H9 (cell line): ENCODE measurements around the gene MMP15. TPM values are rescaled to one million over a fixed set of nuclear protein-coding genes. Genes with fewer than 3 reads are reported as not detected.

Source experiments
- DNase-seq: peaks from one replicate; pipeline ENCODE4 v3.0.0-alpha.2; 2017
- H2AFZ ChIP-seq: one replicate; pipeline ENCODE4 v1.6.1; 2013; ENCODE audit warnings: mild to moderate bottlenecking, low read length, control low read depth, moderate library complexity
- H2AK5ac ChIP-seq: 2 replicates; pipeline ENCODE4 v1.6.1; 2013; ENCODE audit warnings: low read length, control low read depth, mixed read lengths; ENCODE audit not compliant: insufficient read length
- H2BK120ac ChIP-seq: one replicate; pipeline ENCODE4 v1.6.1; 2013; ENCODE audit warnings: low read depth, mild to moderate bottlenecking, low read length, control low read depth, inconsistent platforms; ENCODE audit not compliant: poor library complexity, severe bottlenecking
- H2BK12ac ChIP-seq: 2 replicates; pipeline ENCODE4 v1.6.1; 2013; ENCODE audit warnings: low read length, control low read depth, mixed read lengths, low read depth; ENCODE audit not compliant: insufficient read length
- H2BK15ac ChIP-seq: 2 replicates; pipeline ENCODE4 v1.6.1; 2013; ENCODE audit warnings: low read depth, low read length, control low read depth
- H2BK20ac ChIP-seq: one replicate; pipeline ENCODE4 v1.6.1; 2013; ENCODE audit warnings: low read depth, mild to moderate bottlenecking, low read length, control low read depth, inconsistent platforms; ENCODE audit not compliant: poor library complexity, severe bottlenecking
- H2BK5ac ChIP-seq: 2 replicates; pipeline ENCODE4 v1.6.1; 2013; ENCODE audit warnings: low read length, control low read depth, mixed read lengths; ENCODE audit not compliant: insufficient read length
- H3K14ac ChIP-seq: 2 replicates; pipeline ENCODE4 v1.6.1; 2013; ENCODE audit warnings: low read length, control low read depth; ENCODE audit not compliant: insufficient read depth
- H3K18ac ChIP-seq: 2 replicates; pipeline ENCODE4 v1.6.1; 2013; ENCODE audit warnings: low read depth, mild to moderate bottlenecking, mixed read lengths, low read length, control low read depth; ENCODE audit not compliant: insufficient read length
- H3K23ac ChIP-seq: 2 replicates; pipeline ENCODE4 v1.6.1; 2013; ENCODE audit warnings: low read length, control low read depth, mixed read lengths, low read depth; ENCODE audit not compliant: insufficient read length
- H3K23me2 ChIP-seq: 2 replicates; pipeline ENCODE4 v1.6.1; 2013; ENCODE audit warnings: low read depth, mild to moderate bottlenecking, mixed read lengths, low read length, control low read depth; ENCODE audit not compliant: insufficient read length, poor library complexity, severe bottlenecking
- H3K27ac ChIP-seq: 2 replicates; pipeline ENCODE4 v1.5.1; 2013; ENCODE audit warnings: low read length, control low read depth, mixed read lengths, low read depth; ENCODE audit not compliant: insufficient read length
- H3K27me3 ChIP-seq: 2 replicates; pipeline ENCODE4 v1.6.1; 2013; ENCODE audit warnings: low read length, control low read depth, inconsistent platforms; ENCODE audit not compliant: insufficient read depth
- H3K4ac ChIP-seq: 2 replicates; pipeline ENCODE4 v1.6.1; 2013; ENCODE audit warnings: low read depth, mild to moderate bottlenecking, control low read depth, inconsistent platforms, low read length, moderate library complexity
- H3K4me1 ChIP-seq: 2 replicates; pipeline ENCODE4 v1.6.1; 2013; ENCODE audit warnings: low read length, control low read depth, inconsistent platforms; ENCODE audit not compliant: insufficient read depth
- H3K4me2 ChIP-seq: 2 replicates; pipeline ENCODE4 v1.6.1; 2013; ENCODE audit warnings: low read length, control low read depth, mixed read lengths; ENCODE audit not compliant: insufficient read length, insufficient read depth
- H3K56ac ChIP-seq: 2 replicates; pipeline ENCODE4 v1.6.1; 2013; ENCODE audit warnings: low read depth, mild to moderate bottlenecking, mixed read lengths, low read length, control low read depth; ENCODE audit not compliant: insufficient read length
- H3K79me1 ChIP-seq: 2 replicates; pipeline ENCODE4 v1.6.1; 2013; ENCODE audit warnings: low read depth, mild to moderate bottlenecking, moderate library complexity, low read length, control low read depth, inconsistent platforms; ENCODE audit not compliant: insufficient read depth, poor library complexity, severe bottlenecking
- H3K79me2 ChIP-seq: 2 replicates; pipeline ENCODE4 v1.6.1; 2013; ENCODE audit warnings: low read length, control low read depth, inconsistent platforms; ENCODE audit not compliant: insufficient read depth
- H3K9ac ChIP-seq: 2 replicates; pipeline ENCODE4 v1.6.1; 2013; ENCODE audit warnings: low read length, control low read depth, mixed read lengths; ENCODE audit not compliant: insufficient read length; ENCODE audit errors: extremely low read depth
- H3K9me3 ChIP-seq: one replicate; pipeline ENCODE4 v1.6.1; 2013; ENCODE audit warnings: low read depth, low read length, inconsistent platforms; ENCODE audit not compliant: control insufficient read depth
- H3T11ph ChIP-seq: one replicate; pipeline ENCODE4 v1.6.1; 2013; ENCODE audit warnings: mild to moderate bottlenecking, low read length, control low read depth, inconsistent platforms
- H4K20me1 ChIP-seq: one replicate; pipeline ENCODE4 v1.6.1; 2013; ENCODE audit not compliant: control insufficient read depth, insufficient read length, insufficient read depth
- H4K5ac ChIP-seq: 2 replicates; pipeline ENCODE4 v1.6.1; 2013; ENCODE audit warnings: low read depth, mild to moderate bottlenecking, mixed read lengths, low read length, control low read depth; ENCODE audit not compliant: insufficient read length
- H4K8ac ChIP-seq: replicated peaks from 2 replicates; pipeline ENCODE4 v1.6.1; 2013; ENCODE audit warnings: low read length, control low read depth, mixed read lengths, low read depth; ENCODE audit not compliant: insufficient read length
- H4K91ac ChIP-seq: 2 replicates; pipeline ENCODE4 v1.6.1; 2013; ENCODE audit warnings: low read depth, mild to moderate bottlenecking, moderate library complexity, mixed read lengths, low read length, control low read depth; ENCODE audit not compliant: insufficient read length
- H3K27ac Mint-ChIP-seq, 3 experiments: 2 replicates in 2 of 3; 3 replicates in 1 of 3; pipeline ENCODE4 v1.8.0; 2020 to 2021; ENCODE audit warnings: mixed read lengths in 3 of 3, mild to moderate bottlenecking in 1 of 3, moderate library complexity in 1 of 3
- H3K27me3 Mint-ChIP-seq: 2 replicates; pipeline ENCODE4 v1.8.0; 2021; ENCODE audit warnings: low read depth, mild to moderate bottlenecking, moderate library complexity, mixed read lengths
- H3K36me3 Mint-ChIP-seq, 3 experiments: 2 replicates in 2 of 3; 3 replicates in 1 of 3; pipeline ENCODE4 v1.8.0; 2020 to 2021; ENCODE audit warnings: low read depth in 3 of 3, mixed read lengths in 3 of 3; ENCODE audit not compliant: insufficient read depth in 1 of 3
- H3K4me1 Mint-ChIP-seq, 2 experiments: 2 replicates each; pipeline ENCODE4 v1.8.0; 2020; ENCODE audit warnings: mixed read lengths in 2 of 2
- H3K4me3 Mint-ChIP-seq, 2 experiments: 2 replicates in 1 of 2; 3 replicates in 1 of 2; pipeline ENCODE4 v1.8.0; 2020 to 2021; ENCODE audit warnings: mild to moderate bottlenecking in 2 of 2, mixed read lengths in 2 of 2, moderate library complexity in 1 of 2
- H3K9me3 Mint-ChIP-seq, 2 experiments: 2 replicates in 1 of 2; 3 replicates in 1 of 2; pipeline ENCODE4 v1.8.0; 2020; ENCODE audit warnings: mild to moderate bottlenecking in 2 of 2, mixed read lengths in 2 of 2, moderate library complexity in 1 of 2
- CTCF ChIP-seq: fragments of 200-600 bp; sonication (generic); conservative IDR thresholded peaks from 3 replicates; pipeline ENCODE4 v1.8.0; 2021; ENCODE audit warnings: antibody characterized with exemption, mild to moderate bottlenecking
- WGBS: extraction: QIAGEN DNeasy Blood & Tissue Kit; methylation state at CpG from one replicate; pipeline ENCODE4 v1.1.7; 2013; ENCODE audit warnings: missing lambda C conversion rate, low lambda C conversion rate, mixed read lengths; ENCODE audit not compliant: insufficient read length; ENCODE audit errors: extremely low coverage; 5-methylcytosine and 5-hydroxymethylcytosine counted together
- total RNA-seq: library from RNA; stranded (reverse); gene quantifications from 2 replicates; pipeline ENCODE4 v1.2.1, GENCODE V29; 2021

The MMP15 gene
- total RNA-seq, 1 experiment from 2014 or later = 32.9 TPM

GRCh38 chr16:58057784-58058183 lies 32.2 kb downstream of the MMP15 start:
- H3K9me3 Mint-ChIP-seq = no peaks in the 10 kb centered on the region; a peak in 1 of 5 replicates
- Histone ChIP-seq H3K56ac (no peak overlapping the region), H3K23ac (no peak overlapping the region), H2BK12ac (no peak overlapping the region), H3K9me3 (no peaks in the 10 kb centered on the region), H3K79me2 (no peaks in the 10 kb centered on the region), H3K9ac (no peak overlapping the region), H3K4me1 (no peaks in the 10 kb centered on the region; the same call in 1 of the 2 replicates), H3K4me2 (no peak overlapping the region), H3K27ac (no peak overlapping the region), H2BK15ac (no peak overlapping the region), H4K5ac (no peak overlapping the region), H3K79me1 (no peaks in the 10 kb centered on the region), H4K8ac (no peak overlapping the region), H3K18ac (no peak overlapping the region), H3K23me2 (no peaks in the 10 kb centered on the region), H3K27me3 (no peaks in the 10 kb centered on the region), H4K91ac (no peak overlapping the region), H4K20me1 (no peaks in the 10 kb centered on the region), H2BK5ac (no peak overlapping the region), H3K4ac (no peak overlapping the region), H2AFZ (no peak overlapping the region), H2AK5ac (no peak overlapping the region), H2BK20ac (no peak overlapping the region), H3T11ph (no peak overlapping the region), H3K14ac (no peak overlapping the region), H2BK120ac (no peak overlapping the region)
- H3K4me3 Mint-ChIP-seq = no peak overlapping the region
- no peaks in the 10 kb centered on the region for H3K36me3 Mint-ChIP-seq
- H3K27me3 Mint-ChIP-seq = peaks cover 9% of the 10 kb centered on the region
- DNase-seq = no peak
- TF ChIP-seq CTCF = no peak
- H3K4me1 Mint-ChIP-seq = peaks cover 8 to 14% of the 10 kb centered on the region in 2 experiments
- H3K27ac Mint-ChIP-seq = no peak overlapping the region; a peak in 1 of 7 replicates
- WGBS = no CpG with 5 or more reads among the region's 3 CpGs
